Nephron (organoid): ENCODE results near the gene IMMT.
A peak's percentile ranks its signal among the peaks of the same experiment; 100 is the strongest.

Experiments used
- H3K27ac Mint-ChIP-seq, 3 experiments: 2 replicates each; pipeline ENCODE4 v1.8.0; 2020; ENCODE audit warnings: mixed read lengths in 3 of 3, mild to moderate bottlenecking in 2 of 3, moderate library complexity in 1 of 3
- H3K27me3 Mint-ChIP-seq: 2 replicates; pipeline ENCODE4 v1.8.0; 2021; ENCODE audit warnings: low read depth, mild to moderate bottlenecking, moderate library complexity, mixed read lengths
- H3K36me3 Mint-ChIP-seq: 2 replicates; pipeline ENCODE4 v1.8.0; 2020; ENCODE audit warnings: low read depth, mixed read lengths
- H3K4me1 Mint-ChIP-seq: 2 replicates; pipeline ENCODE4 v1.8.0; 2020; ENCODE audit warnings: mixed read lengths
- H3K4me3 Mint-ChIP-seq, 3 experiments: 2 replicates each; pipeline ENCODE4 v1.8.0; 2020; ENCODE audit warnings: mild to moderate bottlenecking in 3 of 3, mixed read lengths in 3 of 3, moderate library complexity in 2 of 3
- H3K9me3 Mint-ChIP-seq: 2 replicates; pipeline ENCODE4 v1.8.0; 2020; ENCODE audit warnings: mixed read lengths
- TF ChIP-seq, protein P1 (sequence below), 3 experiments: fragments of 200-600 bp; sonication (generic); IDR thresholded peaks; one replicate each; pipeline ENCODE4 v1.5.0; 2021; ENCODE audit warnings: antibody characterized with exemption in 3 of 3; ENCODE audit not compliant: unreplicated experiment in 3 of 3

The IMMT gene

DNA sequence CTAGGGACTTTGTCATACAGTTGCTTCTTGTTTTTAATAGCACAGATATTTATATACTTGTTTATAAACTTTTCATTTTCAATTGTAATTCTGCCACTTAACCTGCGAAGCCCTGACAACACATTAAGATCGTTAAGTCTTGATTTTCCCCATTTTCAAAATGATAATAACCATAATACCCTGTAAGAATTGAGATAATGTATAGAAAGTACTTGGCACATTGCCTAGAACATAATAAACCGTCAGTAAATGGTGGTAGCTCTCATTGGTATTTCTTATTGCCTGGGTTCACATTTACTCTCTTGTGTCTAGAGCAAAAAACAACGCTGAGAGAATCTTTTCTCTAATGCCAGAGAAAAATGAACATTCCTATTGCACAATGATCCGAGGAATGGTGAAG is 70.6 kb downstream of the IMMT start:
- Mint-ChIP-seq H3K27me3 (no peaks in the 10 kb centered on the region), H3K9me3 (no peaks in the 10 kb centered on the region), H3K27ac (no peak overlapping the region), H3K4me1 (no peaks in the 10 kb centered on the region), H3K4me3 (no peak overlapping the region), H3K36me3 (peaks cover 80% of the 10 kb centered on the region)
- TF ChIP-seq, protein P1, sequence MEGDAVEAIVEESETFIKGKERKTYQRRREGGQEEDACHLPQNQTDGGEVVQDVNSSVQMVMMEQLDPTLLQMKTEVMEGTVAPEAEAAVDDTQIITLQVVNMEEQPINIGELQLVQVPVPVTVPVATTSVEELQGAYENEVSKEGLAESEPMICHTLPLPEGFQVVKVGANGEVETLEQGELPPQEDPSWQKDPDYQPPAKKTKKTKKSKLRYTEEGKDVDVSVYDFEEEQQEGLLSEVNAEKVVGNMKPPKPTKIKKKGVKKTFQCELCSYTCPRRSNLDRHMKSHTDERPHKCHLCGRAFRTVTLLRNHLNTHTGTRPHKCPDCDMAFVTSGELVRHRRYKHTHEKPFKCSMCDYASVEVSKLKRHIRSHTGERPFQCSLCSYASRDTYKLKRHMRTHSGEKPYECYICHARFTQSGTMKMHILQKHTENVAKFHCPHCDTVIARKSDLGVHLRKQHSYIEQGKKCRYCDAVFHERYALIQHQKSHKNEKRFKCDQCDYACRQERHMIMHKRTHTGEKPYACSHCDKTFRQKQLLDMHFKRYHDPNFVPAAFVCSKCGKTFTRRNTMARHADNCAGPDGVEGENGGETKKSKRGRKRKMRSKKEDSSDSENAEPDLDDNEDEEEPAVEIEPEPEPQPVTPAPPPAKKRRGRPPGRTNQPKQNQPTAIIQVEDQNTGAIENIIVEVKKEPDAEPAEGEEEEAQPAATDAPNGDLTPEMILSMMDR (IDR thresholded peaks at IDR 0.05; ENCODE audit: unreplicated experiment in 3 of 3): no peak

DNA sequence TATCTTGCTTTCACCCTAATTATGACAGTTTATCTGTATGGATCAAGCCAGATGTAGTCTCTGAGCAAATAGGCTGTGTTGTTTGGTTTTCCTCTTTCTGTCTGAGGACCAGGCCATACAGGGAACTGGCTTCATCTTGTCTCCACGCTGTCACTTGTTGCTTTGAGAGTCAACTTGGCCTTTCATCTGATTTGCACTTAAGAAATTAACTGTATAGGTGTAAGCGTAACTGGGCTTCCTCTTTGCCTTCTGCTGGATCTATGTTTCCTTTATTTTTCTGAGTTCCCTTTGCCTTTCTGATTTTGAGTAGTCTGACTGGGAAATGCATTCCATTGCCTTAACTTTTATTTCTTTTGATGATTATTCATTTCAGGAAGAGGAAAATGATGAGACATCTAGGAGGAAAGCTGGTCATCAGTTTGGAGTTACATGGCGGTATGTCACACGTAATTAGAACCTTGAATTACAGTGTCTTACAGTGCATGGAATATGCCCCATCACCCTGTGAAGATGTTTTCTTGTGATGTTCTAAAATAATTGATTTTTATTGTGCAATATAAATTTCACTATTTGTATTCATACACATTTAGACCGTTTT is 71.8 kb downstream of the IMMT start:
- Mint-ChIP-seq H3K4me3 (no peak overlapping the region), H3K27ac (no peak overlapping the region), H3K4me1 (no peaks in the 10 kb centered on the region), H3K36me3 (peaks cover 78% of the 10 kb centered on the region), H3K27me3 (no peaks in the 10 kb centered on the region), H3K9me3 (no peaks in the 10 kb centered on the region)
- TF ChIP-seq, protein P1 (IDR thresholded peaks at IDR 0.05; ENCODE audit: unreplicated experiment in 3 of 3): no peak

DNA sequence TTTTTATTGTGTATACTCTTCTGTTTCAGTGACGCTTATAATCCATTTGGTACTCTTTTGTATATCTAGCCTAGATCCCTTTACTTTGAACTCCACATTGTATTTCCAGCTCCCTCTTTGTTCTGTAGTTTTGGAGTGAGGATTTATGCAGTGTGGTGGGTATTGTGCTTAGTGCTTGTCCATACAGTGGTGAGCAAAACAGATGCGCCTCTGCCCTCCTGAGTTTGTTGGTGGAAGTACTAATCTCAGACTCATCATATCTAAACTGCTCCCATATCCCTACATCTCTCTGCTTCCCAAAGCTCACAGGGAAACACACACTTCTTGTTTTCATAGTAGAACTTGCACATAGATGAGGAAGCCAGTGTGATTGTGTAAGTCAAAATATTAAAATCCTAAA is 77.1 kb downstream of the IMMT start:
- Mint-ChIP-seq H3K27ac (no peak overlapping the region), H3K4me3 (no peak overlapping the region), H3K36me3 (peaks cover 73% of the 10 kb centered on the region), H3K27me3 (no peaks in the 10 kb centered on the region), H3K4me1 (no peaks in the 10 kb centered on the region), H3K9me3 (no peaks in the 10 kb centered on the region)
- TF ChIP-seq, protein P1 (IDR thresholded peaks at IDR 0.05; ENCODE audit: unreplicated experiment in 3 of 3): no peak

DNA sequence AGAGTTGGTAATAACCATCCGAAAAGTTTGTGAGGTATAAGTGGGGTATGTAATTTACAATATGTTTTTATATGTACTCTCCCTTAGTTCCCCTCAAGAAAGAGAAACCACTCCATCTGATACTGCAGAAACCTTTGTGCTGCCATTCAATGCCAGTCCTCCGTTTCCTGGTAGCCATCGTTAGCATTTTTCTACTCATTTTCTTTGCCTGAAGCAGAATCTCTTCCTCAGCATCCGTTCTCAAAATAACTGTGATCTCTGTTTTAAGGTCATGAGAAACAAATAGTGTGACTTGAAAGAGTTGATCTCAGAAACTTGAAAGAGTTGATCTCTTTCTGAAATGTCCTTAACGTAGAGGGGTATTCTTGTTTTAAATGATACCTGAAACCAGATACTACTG is 88.2 kb downstream of the IMMT start:
- Mint-ChIP-seq H3K27me3 (no peaks in the 10 kb centered on the region), H3K27ac (peak overlapping the region; percentile 98 to 99 (median 98)), H3K9me3 (no peaks in the 10 kb centered on the region), H3K4me1 (peaks cover 37% of the 10 kb centered on the region), H3K36me3 (peaks cover 48% of the 10 kb centered on the region), H3K4me3 (peak overlapping the region; percentile 88 to 96 (median 88))
- TF ChIP-seq, protein P1 (IDR thresholded peaks at IDR 0.05; ENCODE audit: unreplicated experiment in 3 of 3): no peak

DNA sequence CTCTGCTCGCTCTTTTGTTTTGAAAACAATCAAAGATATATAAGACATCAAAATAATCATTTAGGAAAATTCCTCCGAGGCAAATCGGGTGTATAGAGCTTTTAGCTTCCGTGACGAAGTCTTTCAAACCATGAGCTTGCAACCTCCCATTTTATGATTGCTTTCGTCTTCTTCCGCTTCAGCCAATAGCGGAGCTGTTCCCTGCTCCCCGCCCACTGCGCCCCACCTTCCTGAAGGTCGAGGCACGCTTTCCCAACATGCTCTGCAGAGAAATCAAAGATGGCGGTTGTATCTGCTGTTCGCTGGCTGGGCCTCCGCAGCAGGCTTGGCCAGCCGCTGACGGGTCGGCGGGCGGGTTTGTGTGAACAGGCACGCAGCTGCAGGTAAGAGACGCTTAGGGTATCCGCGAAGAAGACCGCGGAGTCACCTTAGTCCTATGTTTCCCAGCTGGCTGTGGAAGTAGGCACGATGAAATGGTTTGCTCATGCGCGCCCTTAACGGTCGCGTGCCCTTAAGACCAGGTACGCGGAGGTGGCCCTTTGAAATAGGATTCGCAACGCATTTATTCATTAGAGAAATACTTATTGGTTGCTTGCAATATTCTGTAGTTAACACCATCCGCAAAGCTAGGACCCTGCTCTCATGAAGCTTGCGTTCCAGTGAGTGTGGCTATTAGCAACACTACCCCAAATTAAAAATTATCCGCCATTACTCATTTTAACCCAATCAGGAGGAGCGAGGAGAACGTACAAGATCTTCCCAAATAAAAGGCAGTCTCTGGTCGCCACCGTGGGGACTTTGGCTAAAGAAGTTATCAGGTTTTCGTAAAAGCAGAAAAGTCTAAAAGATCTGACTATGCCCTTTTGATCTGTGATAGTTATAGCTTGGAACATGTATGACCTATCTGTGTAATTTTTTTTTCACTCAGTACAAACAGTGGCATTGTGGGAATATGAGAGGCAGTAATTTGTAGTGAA is 89.0 kb downstream of the IMMT start, which contains the start of gene PTCD3:
TSS of gene PTCD3 (plus strand) at position 267 of the 977 bp plus-strand sequence. CDS start at position 280, 13 bp downstream.
- Mint-ChIP-seq H3K4me3 (peak within 1 kb of the TSS; percentile 88 to 96 (median 88)), H3K27me3 (no peaks in the 10 kb centered on the region), H3K27ac (peak within 1 kb of the TSS; percentile 98 to 99 (median 98)), H3K36me3 (peaks cover 50% of the 10 kb centered on the region), H3K9me3 (no peaks in the 10 kb centered on the region), H3K4me1 (peaks cover 37% of the 10 kb centered on the region)
- TF ChIP-seq, protein P1 (IDR thresholded peaks at IDR 0.05; ENCODE audit: unreplicated experiment in 3 of 3): no peak
